Lung (tissue), 12 donors: ENCODE measurements around the gene OXGR1. TPM values are rescaled to one million over a fixed set of nuclear protein-coding genes. Genes with fewer than 3 reads are reported as not detected.

ENCODE experiments used
- ATAC-seq: fragments of 200-7000 bp; cut with Tn5 transposase; one replicate; pipeline ENCODE4 v1.9.1; 2020; ENCODE audit warnings: moderate number of reproducible peaks; ENCODE audit not compliant: insufficient read depth, low FRiP score
- DNase-seq, 3 donors: peaks; one replicate each; pipeline ENCODE4 v3.0.0-alpha.2; 2013 to 2017
- H3K27ac ChIP-seq, 2 donors: one replicate each; pipeline ENCODE4 v1.5.1; 2013; ENCODE audit warnings: mild to moderate bottlenecking in 2 of 2, moderate library complexity in 2 of 2, control low read depth in 1 of 2, inconsistent platforms in 1 of 2, low read depth in 1 of 2, low read length in 1 of 2
- H3K27me3 ChIP-seq, 3 donors: one replicate each; pipeline ENCODE4 v1.5.1; 2013; ENCODE audit warnings: low read length in 2 of 3; ENCODE audit not compliant: control insufficient read depth in 3 of 3, insufficient read depth in 3 of 3
- H3K36me3 ChIP-seq, 4 donors: one replicate each; pipeline ENCODE4 v1.5.1; 2013; ENCODE audit warnings: low read length in 4 of 4, mild to moderate bottlenecking in 1 of 4, moderate library complexity in 1 of 4; ENCODE audit not compliant: control insufficient read depth in 4 of 4, insufficient read depth in 4 of 4
- H3K4me1 ChIP-seq, 5 donors: one replicate each; pipeline ENCODE4 v1.5.1; 2013; ENCODE audit warnings: low read length in 5 of 5, mild to moderate bottlenecking in 2 of 5, moderate library complexity in 1 of 5; ENCODE audit not compliant: control insufficient read depth in 5 of 5, insufficient read depth in 5 of 5
- H3K4me3 ChIP-seq: one replicate; pipeline ENCODE4 v1.5.1; 2013; ENCODE audit warnings: mild to moderate bottlenecking, control low read depth, moderate library complexity
- H3K9ac ChIP-seq, 2 donors: one replicate each; pipeline ENCODE4 v1.5.1; 2013; ENCODE audit warnings: low read length in 2 of 2, control low read depth in 1 of 2; ENCODE audit not compliant: insufficient read depth in 1 of 2
- H3K9me3 ChIP-seq, 4 donors: one replicate each; pipeline ENCODE4 v1.5.1; 2013; ENCODE audit warnings: low read length in 3 of 4, mild to moderate bottlenecking in 1 of 4, moderate library complexity in 1 of 4; ENCODE audit not compliant: control insufficient read depth in 4 of 4, insufficient read depth in 3 of 4
- CTCF ChIP-seq: IDR thresholded peaks from 2 replicates; pipeline ENCODE4 v1.5.1; 2012; ENCODE audit warnings: mild to moderate bottlenecking; ENCODE audit errors: control extremely low read depth, extremely low read depth
- WGBS, 2 donors: extraction: QIAGEN DNeasy Blood & Tissue Kit; methylation state at CpG; one replicate each; pipeline ENCODE4 v1.1.7; 2013; 5-methylcytosine and 5-hydroxymethylcytosine counted together
- polyA plus RNA-seq, 2 donors: library from polyadenylated mRNA; stranded (reverse); fragments of 200-250 nt; gene quantifications; one replicate each; pipeline ENCODE4 v1.2.1, GENCODE V29; 2013
- total RNA-seq, 2 donors: library from RNA; depleted of rRNA in 1 of 2; stranded (reverse); fragments of >200 nt in 1 of 2; gene quantifications; one replicate each; pipeline ENCODE4 v1.2.1, GENCODE V29; 2014 to 2021
- donor health status: control.
- donor health status: control.
- donor health status: Bipolar disorder and iron deficiency.
- donor health status: healthy.
- donor health status: DM: yes; HTN: yes; CAD: no.

The OXGR1 gene
- total and polyA plus RNA-seq, 4 donors, result 0.25 to 0.71 (median 0.46) TPM

GRCh38 chr13:96993634-96994016, 651 bp downstream of the OXGR1 start:
- DNase-seq (peak; percentile 51 to 71 (median 58)), ATAC-seq (no peak)
- 26 to 39% methylated on average over 8 of the region's 8 CpGs for WGBS, 2 donors
- H3K9me3 ChIP-seq, result peaks cover 0 to 2% (median 0%) of the 10 kb centered on the region in 4 donors
- TF ChIP-seq CTCF, result no peak
- H3K27ac ChIP-seq, result no peak overlapping the region
- H3K27me3 ChIP-seq, result peaks cover 0 to 42% (median 26%) of the 10 kb centered on the region in 3 donors
- no peaks in the 10 kb centered on the region for H3K36me3 ChIP-seq
- H3K4me1 ChIP-seq, result peaks cover 0 to 13% (median 0%) of the 10 kb centered on the region in 5 donors
- peak overlapping the region in 1 of 2 donors; percentile 73 for H3K9ac ChIP-seq
- H3K4me3 ChIP-seq, result no peak overlapping the region

GRCh38 chr13:96992633-96993032, 1.6 kb downstream of the OXGR1 start:
- 86 to 88% methylated on average over 2 of the region's 2 CpGs for WGBS, 2 donors
- no peak overlapping the region for H3K4me3 ChIP-seq
- H3K9ac ChIP-seq, result no peak overlapping the region
- DNase-seq, result no peak
- peaks cover 0 to 13% (median 0%) of the 10 kb centered on the region in 5 donors for H3K4me1 ChIP-seq
- peaks cover 0 to 2% (median 0%) of the 10 kb centered on the region in 4 donors for H3K9me3 ChIP-seq
- H3K27ac ChIP-seq, result no peak overlapping the region
- H3K36me3 ChIP-seq, result no peaks in the 10 kb centered on the region
- no peak for TF ChIP-seq CTCF
- ATAC-seq, result no peak
- H3K27me3 ChIP-seq, result peaks cover 0 to 37% (median 26%) of the 10 kb centered on the region in 3 donors

- Histone ChIP-seq H3K36me3 (no peaks in the 10 kb centered on the region), H3K9ac (no peak overlapping the region), H3K27ac (no peak overlapping the region), H3K27me3 (peaks cover 0 to 28% (median 18%) of the 10 kb centered on the region in 3 donors), H3K9me3 (peaks cover 0 to 2% (median 0%) of the 10 kb centered on the region in 4 donors), H3K4me1 (peaks cover 0 to 13% (median 0%) of the 10 kb centered on the region in 5 donors), H3K4me3 (no peak overlapping the region)
- no peak for TF ChIP-seq CTCF
- DNase-seq (no peak), ATAC-seq (no peak)
- WGBS, 2 donors, result 80 to 81% methylated on average over 3 of the region's 3 CpGs
These were observed 3.2 kb downstream of the OXGR1 start for GRCh38 chr13:96991072-96991471.

- WGBS, 2 donors, result 92 to 93% methylated on average over 5 of the region's 5 CpGs
- H3K9me3 ChIP-seq, result no peaks in the 10 kb centered on the region
- no peak overlapping the region for H3K4me3 ChIP-seq
- peaks cover 0 to 9% (median 1%) of the 10 kb centered on the region in 3 donors for H3K27me3 ChIP-seq
- no peaks in the 10 kb centered on the region for H3K36me3 ChIP-seq
- no peak for TF ChIP-seq CTCF
- H3K27ac ChIP-seq, result no peak overlapping the region
- H3K9ac ChIP-seq, result no peak overlapping the region
- DNase-seq (no peak), ATAC-seq (no peak)
- H3K4me1 ChIP-seq, result no peaks in the 10 kb centered on the region
These were observed 5.8 kb downstream of the OXGR1 start for GRCh38 chr13:96988441-96988840.
